HG03196 (cell line): Measurements from ENCODE around the gene FIGNL2.
"Not testable (repeated sequence)": the region's sequence is repeated elsewhere in the genome, so short reads cannot be mapped to it uniquely, and the experiment has no call there.

Experiments
- ATAC-seq: cut with Tn5 transposase; IDR thresholded peaks from one replicate; pipeline ENCODE4 v1.9.1; 2021; ENCODE audit not compliant: unreplicated experiment

Gene FIGNL2

DNA sequence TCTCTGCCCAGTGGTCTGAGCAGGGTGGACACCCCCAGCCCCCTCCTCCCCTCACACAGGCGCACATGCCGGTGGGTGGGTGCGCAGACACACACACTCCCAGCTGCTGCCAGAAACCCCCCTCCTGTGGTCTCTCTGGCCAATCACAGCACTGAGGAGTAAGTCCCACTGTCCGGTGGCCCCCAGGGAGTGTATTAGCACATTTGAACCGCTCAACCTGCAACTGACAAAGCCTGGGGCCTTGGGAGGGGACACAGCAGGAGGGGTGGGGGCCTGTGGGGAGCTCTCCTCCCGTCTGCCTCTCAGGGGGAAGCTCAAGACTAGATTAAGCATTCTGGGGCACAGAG is 11.7 kb downstream of the FIGNL2 start:
- no peak for ATAC-seq

DNA sequence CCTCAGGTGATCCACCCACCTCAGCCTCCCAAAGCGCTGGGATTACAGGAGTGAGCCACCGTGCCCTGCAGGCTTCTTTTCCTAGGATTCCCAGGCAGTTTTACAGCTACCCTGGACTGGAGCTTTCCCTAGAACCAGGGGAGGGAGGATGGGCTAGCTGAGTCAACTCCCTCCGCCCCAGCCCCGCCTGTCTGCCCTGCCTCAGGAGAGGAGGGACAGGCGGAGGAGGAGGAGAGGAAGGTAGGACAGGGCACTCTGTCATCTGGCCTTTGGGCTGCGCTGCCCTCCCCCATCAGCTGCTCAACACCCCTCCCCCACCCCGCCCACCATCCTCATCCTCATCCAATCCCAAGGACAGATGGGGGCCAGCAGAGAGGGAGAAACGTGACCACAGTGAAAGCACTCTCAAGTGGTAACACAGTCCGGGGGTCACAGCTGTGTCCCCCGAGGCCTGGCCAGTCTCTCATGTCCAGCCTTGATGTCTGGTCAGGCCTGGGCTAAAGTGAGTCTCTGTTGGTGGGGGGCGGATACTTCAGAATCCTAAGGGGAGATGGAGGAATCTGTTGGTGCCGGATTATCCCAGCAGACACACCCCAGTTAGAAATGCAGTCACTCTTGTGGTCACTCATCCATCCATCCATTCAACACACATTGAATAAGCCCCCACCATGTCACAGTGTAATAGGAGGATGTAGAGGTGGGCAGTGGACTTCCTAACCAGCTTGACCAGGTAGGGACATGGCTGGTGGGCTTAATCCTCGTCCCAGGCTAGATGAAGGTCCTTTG is 12.3 kb downstream of the FIGNL2 start:
- no peak for ATAC-seq

DNA sequence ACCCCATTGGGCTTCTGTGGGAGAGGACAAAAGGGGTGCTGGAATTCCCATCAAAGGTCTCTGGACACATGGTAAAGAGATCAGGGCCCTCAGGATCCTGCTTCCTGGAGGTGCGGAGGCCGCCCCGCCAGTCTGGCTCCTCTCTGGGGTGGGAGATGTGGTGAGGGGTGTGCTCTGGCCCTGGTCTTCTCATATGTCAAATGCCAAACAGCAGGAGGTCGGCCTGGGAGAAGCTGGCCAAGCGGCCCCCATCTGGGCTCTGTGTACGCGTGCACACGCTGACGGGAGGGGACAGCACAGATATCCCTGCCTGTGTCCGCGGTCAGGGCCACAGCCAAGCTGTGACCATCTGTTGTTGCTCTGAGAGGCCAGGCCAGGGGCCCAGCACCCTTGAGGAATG is 14.1 kb downstream of the FIGNL2 start:
- ATAC-seq = no peak

DNA sequence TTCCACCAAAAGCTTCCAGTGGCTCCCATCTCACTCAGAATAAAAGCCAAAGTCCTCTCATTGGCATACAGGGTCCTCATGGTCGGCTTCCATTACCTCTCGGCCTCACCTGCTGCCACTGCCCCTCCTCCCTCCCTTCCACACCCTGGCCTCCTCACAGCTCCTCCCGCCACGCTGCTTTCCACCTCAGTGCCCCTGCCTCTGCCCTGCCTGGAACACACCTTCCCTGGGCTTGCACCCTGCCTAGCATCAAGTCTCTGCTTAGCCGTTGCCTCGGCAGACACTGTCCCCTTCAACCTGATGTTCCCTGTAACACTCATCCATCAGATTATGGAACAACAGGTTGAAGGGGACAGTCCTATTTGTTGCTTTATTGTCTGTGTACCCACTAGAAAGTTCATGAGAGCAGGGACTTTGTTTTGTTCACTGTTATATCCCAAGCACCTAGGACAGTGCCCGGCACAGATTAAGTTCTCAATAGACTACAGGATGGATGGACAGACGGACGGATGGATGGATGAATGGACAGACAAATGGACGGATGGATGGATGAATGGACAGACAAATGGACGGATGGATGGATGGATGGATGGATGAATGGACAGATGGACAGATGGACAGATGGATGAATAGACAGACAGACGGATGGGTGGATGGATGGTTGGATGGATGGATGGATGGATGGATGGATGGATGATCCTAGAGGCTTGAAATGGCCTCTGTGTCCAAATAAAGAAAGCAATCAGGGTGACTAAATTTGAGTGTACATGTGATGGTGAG is 14.9 kb downstream of the FIGNL2 start:
- ATAC-seq = no peak

DNA sequence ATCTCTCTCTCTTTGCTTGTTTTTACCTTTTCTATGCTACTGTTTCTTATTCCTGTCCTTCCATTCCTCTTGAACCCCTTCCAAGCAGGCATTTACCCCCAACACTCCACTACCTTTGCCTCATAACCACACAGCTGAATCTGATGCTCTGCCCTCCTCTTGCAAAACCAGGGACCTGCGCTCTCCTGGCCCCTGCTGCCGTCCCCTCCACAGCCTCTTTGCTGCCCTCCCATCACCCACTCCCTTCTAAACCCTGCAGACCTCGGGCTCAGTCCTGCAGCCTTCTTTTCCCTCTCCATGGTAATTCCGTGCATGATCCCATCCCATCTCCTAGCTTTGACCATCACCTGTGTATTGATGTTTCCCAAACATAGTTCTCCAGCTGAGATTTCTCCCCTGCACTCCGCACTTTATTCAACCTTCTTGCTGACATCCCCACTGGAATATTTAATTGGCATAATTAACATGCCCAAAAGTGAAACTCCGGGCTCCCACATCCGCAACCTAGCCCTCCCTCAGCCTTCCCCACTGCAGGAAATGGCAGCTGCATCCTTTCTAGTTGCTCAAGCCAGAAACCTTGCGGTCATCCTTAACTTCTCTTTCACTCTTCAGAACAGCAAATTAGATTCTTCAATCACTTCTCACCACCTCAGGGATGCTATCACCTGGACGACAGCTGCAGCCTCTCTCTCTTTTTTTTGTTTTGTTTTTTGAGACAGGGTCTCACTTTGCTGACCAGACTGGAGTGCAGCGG is 16.0 kb downstream of the FIGNL2 start:
- no peak for ATAC-seq

DNA sequence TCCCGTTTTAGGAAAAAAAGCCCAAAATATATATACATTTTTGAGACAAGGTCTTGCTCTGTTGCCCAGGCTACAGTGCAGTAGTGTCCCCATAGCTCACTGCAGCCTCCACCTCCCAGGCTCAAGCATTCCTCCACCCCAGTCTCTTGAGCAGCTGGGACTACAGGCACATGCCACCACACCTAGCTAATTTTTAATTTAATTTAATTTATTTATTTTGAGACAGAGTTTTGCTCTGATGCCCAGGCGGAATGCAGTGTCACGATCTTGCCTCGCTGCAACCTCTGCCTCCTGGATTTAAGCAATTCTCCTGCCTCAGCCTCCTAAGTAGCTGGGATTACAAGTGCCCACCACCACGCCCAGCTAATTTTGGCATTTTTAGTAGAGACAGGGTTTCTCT is 16.7 kb downstream of the FIGNL2 start:
- not testable (repeated sequence) for ATAC-seq

DNA sequence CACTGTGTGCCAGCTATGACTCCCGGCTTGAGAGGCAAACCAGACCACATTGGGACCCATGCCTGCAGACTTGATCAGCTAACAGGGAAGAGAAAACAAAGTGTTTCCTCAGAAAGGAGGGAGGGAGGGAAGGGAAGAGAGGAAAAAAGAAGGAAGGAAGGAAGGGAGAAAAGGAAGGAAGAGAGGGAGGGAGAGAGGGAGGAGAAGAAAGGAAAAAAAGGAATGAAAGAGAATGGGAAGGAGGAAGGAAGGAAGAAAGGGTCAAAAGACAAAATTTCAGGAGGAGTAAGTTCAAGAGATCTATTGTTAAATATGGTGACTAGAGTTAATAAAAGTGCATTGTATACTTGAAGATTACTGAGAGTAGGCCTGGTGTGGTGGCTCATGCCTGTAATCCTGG is 18.9 kb downstream of the FIGNL2 start:
- no peak for ATAC-seq

DNA sequence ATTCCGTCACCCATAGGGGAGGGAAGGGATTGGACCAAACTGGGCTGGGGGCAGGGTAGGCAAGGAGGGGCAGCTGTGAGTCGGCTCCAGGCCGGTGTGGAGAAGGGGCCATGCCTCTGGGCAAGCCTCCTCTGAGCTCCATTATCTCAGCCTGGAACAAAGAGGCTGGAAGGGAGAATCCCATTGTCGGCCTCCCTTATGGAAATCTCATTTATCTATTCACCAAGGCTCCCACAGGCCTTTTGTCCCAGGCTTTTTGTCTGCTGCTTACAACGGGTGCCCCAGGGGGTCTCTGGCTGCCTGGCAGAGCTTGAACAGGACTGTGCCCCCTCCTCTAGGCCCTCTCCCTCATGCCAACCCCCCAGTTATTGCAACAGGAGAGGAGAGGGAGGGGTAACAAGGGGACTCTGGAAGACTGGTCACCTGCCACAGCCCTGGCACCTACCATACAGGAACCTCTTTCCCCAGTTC is 19.5 kb downstream of the FIGNL2 start:
- no peak for ATAC-seq

DNA sequence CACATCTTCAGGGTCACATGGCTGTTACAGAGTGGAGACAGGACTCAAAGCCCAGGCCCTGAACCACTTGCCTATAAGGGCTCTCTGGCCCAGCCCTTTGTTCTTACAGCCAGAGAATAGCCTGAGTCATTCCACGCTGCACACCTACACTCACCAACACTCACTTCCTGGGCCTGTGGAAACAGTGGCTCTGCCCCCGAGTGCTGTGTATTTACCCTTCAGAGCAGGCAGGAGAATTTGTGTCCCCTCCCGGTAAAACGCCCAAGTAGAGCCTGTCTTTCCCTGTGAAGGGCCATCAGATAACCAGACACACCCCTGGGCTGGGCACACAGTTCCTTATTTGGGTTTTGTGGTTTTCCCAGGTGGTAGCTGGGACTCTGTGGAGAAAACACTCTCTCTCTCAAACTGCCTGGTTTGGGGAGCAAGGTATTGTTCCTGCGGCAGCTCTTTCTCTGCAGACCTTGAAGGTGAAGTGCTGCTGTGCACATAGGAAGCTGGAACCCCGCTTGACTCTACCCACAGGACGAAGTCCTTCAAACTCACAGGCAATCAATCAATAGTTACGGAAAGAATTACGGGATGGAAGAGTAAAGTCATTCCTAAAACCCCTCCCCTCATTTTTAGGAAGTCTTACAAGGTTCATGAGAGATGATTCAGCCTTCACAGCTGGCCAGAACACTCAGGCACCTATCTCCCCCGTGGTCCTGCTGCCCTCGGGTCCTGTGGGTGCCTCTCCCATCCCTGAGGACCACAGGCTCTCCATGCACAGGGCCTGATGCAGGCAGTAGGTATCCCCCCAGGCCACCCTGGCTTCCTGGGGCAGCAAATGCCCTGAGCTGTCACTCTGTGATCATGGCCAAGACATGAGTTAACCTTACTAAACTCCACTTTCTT is 20.3 kb downstream of the FIGNL2 start:
- no peak for ATAC-seq

DNA sequence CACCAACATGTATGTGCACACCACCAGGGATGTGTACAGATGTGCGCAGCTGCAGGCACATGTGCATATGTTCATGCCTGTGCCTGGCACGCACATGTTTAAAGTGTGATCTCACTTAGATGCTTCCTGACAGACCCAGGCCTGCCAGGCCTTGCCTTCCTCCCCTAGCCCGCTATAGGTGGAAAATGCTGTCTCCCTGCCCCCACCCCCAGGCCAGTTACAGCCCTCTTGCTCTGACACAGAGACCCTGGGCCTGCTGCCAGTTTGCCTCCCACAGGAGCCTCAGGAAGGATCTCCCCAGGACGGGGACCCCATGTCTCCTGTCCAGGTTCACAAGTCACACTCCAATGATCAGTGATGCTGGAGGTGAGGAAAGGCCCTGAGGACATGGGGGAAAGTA is 21.6 kb downstream of the FIGNL2 start:
- no peak for ATAC-seq

DNA sequence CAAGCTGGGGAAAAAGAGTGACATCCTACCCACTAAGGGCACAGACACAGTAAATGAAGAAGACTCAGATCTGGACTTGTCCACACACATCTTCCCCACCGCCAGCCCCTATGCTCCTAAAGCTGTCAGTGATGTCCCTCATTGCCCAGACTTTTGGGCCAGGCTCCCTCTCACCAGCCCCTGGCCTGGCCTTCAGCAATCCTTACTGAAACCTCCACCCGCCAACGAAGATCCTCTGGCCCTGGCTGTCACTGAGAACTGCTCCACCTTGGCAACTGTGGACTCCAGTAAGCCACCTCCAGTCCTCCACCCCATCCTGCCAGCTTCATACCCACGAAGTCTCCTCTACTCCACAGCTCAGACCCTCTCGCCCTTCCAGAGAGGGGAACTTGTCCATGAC is 23.3 kb downstream of the FIGNL2 start:
- ATAC-seq = no peak

DNA sequence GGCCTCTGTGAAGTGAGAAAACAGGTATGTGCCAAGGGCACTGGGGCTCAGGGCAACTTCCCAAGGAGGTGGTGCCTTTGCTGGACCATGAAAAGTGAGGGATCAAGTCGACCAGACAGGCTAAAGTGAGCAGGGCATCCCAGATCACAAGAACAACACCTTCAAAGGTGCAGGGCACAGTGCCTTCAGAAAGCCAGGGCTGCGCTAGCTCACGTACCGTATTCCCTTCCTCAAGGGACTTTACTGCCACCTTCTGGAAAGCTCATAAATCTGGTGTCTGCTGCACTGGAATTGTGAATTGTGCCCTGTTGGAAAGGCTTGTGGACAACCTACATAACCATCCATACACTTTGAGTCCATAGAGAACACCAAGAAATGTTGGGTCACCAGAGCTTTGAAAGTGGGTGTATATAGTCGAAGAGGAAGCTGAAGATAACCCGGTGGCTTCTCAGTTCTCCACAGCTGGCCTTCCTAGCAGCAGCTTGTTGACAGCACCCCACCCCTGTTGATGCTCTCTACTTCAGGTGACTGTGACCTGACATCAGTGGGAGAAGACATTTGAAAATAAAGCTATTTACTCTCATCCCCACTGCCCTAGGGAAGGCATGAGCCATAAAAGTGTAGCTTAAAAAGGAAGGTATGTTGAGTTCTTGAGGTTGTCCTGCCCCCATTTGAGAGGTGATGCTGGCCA is 24.5 kb downstream of the FIGNL2 start:
- ATAC-seq = no peak

DNA sequence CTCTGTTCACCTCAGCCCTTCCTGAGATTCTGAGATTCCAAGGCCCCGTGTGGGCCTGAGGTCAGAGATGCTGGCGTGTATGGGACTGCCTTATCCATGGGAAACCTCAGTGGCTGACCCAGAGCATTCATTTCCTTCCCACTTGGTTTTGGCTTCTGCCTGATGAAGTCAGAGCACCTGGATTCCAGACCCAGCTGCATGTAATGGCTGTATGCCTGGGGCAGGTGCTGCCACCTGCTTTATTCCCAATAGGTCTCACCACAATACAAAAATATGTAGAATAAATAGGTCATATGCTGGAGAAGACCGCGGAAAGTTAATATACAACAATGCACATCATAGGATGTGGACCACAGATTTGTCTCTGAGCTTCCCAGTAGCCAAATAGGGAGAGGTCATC is 25.6 kb downstream of the FIGNL2 start:
- ATAC-seq = no peak

DNA sequence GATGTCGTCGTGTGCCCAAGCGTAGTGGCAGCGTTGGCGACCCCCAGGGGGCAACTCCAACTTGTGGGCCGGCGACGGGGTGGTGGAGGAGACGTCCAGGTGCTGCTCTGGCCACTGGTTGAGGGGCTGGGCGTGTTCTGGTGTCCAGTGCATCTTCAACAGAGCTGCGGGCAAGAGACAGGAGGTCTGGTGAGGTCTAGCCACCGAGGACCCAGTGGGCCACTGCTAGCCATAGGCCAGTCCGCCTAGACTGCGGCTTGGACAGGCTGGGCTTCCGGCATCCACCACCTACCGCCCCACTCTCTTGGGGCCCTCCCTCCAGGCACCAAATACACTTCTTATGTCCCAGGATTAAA is 26.3 kb downstream of the FIGNL2 start:
- ATAC-seq = no peak

DNA sequence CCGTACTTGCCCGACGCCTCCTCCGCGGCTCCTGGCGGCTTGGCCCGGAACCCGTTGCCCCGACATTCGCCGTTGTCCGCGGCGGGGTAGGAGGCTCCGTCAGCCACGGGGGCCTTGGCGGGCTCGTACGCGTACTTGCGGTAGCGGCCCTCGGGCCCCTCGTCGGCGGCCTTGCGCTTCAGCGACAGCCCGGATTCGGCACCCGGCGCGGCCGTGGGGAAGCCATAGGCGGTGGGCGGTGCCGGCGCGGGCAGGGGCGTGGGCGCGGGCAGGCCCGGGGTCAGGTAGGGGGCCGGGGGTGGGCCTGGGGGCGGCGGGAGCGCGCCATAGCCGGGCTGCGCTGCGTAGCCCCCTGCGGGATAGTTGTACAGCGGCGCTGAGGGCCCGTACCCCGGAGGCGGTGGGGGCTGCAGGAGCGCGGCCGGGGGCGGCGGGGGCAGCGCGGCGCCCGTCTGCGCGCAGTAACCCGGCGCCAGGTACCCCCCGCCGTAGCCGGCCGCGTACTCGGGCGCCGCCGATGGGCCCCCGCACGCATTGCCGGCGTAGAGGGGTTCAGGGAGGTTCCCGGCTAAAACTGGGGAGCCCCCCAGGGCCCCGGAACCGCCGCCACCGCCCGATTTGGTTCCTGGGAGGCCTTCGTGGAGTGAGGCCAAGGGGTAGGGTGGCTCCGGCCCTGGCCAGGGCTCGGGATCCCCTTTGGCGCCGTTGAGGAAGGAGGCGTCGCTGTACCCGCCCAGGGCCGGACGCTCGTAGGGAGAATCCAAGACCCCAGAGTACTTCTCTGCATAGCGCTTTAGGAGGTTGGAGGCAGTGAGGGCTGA is 26.9 kb downstream of the FIGNL2 start:
- ATAC-seq = no peak

DNA sequence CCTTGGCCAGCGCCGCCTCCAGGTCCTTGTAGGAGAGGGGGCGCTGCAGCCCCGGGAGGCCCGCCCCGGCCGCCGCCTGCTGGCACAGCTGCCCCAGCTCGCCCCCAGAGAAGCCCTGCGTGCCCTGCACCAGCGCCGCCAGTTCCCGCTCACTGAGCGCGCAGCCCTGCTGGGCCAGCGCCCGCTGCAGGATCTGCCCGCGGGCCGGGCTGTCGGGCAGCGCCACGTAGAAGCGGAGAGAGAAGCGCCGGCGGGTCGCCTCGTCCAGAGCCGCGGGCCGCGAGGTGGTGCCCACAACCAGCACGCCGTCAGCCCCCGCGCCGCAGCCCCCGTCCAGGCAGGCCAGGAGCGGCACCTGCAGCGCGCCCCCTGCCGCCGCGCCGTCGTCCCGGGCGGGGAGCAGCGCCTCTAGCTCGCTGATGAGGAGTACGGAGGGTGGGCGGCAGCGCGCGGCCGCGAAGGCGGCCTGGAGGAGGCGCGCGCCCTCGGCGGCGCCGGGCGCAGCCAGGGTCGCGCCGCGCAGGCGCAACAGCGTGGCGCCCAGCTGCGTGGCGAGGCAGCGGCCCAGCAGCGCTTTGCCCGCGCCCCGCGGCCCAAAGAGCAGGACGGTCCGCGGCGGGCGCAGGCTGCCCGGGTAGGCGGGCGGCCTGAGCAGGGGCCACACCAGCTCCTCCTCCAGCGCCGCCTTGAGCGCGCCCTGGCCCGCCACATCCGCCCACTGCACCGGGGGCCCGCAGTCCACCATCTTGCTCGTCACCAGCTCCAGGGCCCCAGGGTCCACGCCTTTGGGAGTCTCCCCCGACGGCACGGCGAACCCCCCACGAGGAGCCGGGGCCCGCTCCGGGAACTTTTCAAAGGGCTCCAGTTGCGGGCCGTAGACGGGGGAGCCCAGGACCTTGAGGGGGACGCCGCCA is 27.7 kb downstream of the FIGNL2 start:
- no peak for ATAC-seq

DNA sequence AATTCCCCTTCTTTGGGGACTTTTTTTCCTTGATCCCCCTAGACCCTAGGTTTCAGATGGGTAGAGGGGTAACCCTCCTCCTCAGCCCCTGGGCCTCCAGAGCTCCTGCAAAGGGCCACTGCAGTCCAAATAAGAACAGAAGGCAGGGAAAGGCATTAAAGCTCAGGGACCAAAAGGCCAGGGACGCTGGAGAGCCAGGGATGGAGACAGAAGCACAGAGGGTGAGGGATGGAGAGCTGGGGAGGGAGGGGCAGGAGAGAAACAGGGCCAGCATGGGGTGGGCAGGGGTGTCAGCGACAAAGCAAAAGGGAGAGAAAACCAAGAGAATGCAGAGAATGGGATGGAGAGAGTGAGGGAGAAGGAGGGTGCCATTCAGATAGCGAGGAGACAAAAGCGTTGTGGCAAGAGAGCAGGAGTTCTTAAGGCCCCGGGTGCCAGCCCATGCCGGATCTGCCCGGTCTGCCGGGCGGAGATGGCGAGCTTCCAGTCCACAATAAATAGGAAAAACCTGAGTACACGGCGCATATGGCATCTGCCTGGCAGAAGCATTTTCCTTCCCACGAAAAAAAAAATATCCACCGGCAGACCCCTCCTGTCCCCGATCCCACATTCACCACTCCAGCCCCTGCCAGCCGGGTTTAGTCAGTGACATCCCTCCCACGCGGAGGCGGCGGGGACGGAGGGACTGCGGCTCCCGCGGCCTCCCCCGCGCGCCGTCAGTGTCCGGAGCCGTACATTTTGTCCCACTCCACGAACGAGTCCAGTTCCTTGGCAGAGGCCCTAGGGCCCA is 28.6 kb downstream of the FIGNL2 start:
- ATAC-seq = no peak
